HG03135 (cell line): ENCODE results near the gene TACC3.

ENCODE experiments used
- ATAC-seq: cut with Tn5 transposase; IDR thresholded peaks from one replicate; pipeline ENCODE4 v1.9.1; 2021; ENCODE audit warnings: mild to moderate bottlenecking, moderate library complexity; ENCODE audit not compliant: unreplicated experiment

Gene TACC3

GRCh38 chr4:1721666-1722550 is 587 bp downstream of the TACC3 start:
- peak; percentile 4 for ATAC-seq

DNA sequence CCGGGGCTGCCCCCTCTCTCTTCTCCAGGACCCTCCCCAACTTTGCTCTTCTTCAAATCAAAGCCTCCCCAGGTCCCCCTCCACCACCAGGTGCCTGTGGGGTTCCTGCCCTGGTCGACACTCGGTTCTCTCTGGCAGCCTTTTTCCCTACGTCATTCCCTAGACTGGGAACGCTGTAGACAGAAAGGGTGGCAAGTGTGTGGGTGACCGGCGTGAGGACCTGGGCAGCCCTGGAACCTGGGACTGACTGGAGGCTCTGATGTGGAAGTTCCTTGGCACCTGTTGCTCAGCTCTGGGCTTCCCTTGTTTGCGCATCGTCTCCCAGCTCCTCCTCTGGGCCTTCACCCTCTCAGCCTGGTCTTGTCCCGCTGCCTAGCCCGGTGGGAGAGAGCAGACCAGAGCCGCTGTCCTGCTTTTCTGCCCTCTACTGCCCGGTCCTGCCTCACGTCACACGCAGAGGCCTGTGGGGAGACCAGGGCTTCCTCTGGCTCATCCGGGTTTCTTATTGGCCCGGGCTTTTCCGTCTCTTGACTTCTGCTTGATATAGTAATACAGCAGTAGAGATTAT is 1.3 kb downstream of the TACC3 start:
- ATAC-seq: no peak

GRCh38 chr4:1723131-1723801 is 1.9 kb downstream of the TACC3 start:
- no peak for ATAC-seq

DNA sequence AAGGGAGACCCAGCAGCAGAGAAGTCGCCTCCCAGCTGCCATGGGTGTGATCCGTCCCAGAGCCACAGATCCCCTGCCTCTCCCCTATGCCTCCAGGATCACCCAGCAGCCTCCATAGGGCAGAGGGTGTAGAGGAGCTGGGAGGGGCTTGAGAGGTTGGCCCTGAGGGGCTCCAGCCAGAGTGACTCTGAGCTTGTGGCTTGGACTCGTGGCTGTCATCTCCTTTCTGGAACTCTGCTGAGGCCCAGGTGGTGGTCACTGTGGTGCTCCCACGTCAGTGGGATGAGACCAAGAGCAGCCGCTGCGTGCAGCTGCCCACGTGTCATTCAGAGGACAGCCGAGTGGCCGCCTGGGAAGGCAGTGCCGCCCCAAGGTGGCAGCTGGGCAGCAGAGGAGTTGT is 4.2 kb downstream of the TACC3 start:
- ATAC-seq: no peak

DNA sequence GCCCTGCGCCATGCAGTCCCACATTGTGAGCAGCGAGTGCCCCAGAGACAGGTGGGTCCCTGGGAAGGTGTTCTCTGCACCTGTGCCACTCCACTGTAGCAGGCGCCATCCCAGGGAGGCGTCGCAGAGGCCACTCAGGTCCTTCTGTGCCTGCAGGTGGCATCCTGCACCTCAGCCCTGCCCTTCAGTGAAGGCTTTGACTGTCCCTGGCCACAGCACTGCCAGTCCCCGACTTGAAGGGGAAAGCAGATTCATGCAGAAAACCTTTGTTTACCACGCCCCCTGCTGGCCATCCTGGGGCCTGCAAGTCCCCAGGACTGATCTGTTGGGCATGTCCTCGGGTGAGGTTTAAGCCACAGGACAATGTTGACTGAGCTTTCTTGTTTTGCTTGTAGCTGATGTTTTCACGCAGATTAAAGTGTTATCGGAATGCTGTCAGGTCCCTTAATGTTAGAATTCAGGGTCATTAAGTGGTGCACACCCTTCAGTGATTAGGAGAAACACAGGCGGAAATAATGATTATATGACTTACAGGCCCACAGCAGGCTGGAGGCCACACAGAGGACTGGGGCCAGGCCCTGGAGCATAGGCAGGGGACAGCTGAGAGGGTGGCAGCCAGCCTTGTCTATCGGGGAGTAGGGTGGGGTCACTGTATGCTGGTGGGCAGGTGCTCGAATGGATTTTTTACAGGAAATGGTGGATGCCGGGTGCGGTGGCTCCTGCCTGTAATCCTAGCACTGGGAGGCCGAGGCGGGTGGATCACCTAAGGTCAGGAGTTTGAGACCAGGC is 5.0 kb downstream of the TACC3 start:
- ATAC-seq: no peak

GRCh38 chr4:1727117-1728031 is 6.1 kb downstream of the TACC3 start:
- ATAC-seq: no peak

DNA sequence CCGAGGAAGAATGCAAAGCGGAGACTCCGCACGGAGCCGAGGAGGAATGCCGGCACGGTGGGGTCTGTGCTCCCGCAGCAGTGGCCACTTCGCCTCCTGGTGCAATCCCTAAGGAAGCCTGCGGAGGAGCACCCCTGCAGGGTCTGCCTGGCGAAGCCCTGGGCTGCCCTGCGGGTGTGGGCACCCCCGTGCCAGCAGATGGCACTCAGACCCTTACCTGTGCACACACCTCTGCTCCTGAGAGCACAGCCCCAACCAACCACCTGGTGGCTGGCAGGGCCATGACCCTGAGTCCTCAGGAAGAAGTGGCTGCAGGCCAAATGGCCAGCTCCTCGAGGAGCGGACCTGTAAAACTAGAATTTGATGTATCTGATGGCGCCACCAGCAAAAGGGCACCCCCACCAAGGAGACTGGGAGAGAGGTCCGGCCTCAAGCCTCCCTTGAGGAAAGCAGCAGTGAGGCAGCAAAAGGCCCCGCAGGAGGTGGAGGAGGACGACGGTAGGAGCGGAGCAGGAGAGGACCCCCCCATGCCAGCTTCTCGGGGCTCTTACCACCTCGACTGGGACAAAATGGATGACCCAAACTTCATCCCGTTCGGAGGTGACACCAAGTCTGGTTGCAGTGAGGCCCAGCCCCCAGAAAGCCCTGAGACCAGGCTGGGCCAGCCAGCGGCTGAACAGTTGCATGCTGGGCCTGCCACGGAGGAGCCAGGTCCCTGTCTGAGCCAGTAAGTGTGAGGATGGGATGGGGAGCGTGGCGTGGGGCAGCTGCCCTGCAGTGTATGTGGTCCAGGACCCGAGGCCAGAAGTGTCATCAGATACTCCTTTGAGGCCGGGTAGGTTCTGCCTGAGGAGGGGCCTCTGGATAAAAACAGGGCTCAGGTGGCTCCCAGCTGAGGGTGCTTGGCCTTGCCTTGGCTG is 7.0 kb downstream of the TACC3 start:
- no peak for ATAC-seq

GRCh38 chr4:1730532-1731135 is 9.3 kb downstream of the TACC3 start:
- ATAC-seq: no peak

- no peak for ATAC-seq
Observed at GRCh38 chr4:1731180-1731579, 9.9 kb downstream of the TACC3 start.

DNA sequence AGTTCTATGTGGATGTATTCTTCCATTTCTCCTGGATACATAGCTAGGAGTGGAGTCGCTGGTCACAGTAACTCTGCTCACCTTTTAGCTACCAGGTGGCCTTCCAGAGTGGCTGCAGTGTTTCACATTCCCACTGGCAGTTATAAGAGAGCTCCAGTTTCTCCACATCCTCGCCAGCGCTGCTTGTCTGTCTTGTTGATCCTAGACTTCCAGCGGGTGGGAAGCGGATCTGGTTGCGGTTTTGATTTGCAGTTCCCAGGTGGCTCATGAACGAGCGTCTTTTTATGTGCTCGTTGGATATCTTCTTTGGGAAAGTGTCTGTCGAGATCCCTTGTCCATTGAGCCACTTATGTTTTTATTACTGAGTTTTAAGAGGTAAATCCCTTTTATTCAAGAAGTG is 11.6 kb downstream of the TACC3 start:
- no peak for ATAC-seq

DNA sequence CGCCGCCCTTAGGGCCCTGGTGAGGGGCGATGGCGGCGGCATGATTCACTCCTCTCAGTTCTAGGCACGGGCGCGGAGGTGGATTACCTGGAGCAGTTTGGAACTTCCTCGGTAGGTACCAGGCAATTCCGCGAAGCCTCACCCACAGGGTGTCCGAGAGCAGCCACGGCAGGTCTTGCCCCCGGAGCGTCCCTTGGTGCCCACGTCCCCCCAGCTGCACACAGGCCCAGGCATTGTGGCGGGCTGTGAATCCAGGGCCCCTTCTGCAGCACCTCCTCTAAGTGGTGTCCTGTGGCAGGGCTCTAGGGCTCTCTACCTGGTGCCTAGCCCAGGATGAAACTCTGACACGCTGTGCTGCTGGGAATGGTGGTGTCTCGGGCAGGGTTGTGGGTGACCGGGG is 13.9 kb downstream of the TACC3 start:
- ATAC-seq: no peak

- ATAC-seq: no peak
Observed at GRCh38 chr4:1736812-1737211, 15.5 kb downstream of the TACC3 start.

GRCh38 chr4:1737666-1738065 is 16.3 kb downstream of the TACC3 start:
- no peak for ATAC-seq

- ATAC-seq: no peak
Observed at GRCh38 chr4:1738410-1738809, 17.1 kb downstream of the TACC3 start.

DNA sequence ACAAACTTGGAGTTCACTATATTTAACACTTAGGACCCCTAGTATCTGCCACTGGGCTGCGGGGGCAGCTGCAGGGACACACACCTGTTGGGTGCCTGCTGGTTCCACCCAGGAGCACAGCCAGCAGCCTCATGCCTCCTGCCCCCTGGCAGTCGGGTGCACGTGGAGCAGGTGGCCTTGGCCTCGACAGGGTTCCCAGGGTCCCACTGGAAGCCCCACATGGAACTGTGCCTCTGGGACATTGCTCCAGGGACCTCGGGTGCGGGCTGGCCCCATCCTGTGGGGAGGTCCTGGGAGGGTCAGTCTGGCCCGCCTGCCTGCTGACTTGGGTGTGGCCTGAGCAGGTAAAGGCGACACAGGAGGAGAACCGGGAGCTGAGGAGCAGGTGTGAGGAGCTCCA is 18.0 kb downstream of the TACC3 start:
- ATAC-seq: no peak

DNA sequence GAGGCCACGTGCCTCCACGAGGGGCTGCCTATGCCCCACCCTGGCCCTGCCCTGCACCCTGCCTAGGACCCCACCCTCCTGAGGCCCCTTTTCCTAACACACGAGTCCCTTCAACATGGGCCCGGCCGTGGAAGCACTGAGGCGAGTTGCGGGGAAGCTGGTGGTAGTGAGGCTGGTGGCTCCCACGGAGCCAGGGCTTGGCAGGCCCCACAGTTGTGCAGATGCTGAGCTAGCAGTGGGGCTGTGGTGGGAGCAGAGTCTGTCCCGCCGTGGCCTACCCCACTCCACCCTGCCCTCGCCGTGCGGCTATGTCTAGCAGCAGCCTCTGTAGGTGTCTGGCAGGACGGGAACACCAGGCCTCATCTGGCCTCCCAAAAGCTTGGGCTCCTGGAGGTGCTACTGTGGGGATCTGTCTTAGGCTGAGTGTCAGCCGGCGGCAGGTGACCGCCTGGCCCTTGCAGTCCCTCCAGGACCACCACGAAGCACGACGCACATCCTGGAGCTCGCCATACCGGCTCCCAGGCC is 18.8 kb downstream of the TACC3 start:
- no peak for ATAC-seq

DNA sequence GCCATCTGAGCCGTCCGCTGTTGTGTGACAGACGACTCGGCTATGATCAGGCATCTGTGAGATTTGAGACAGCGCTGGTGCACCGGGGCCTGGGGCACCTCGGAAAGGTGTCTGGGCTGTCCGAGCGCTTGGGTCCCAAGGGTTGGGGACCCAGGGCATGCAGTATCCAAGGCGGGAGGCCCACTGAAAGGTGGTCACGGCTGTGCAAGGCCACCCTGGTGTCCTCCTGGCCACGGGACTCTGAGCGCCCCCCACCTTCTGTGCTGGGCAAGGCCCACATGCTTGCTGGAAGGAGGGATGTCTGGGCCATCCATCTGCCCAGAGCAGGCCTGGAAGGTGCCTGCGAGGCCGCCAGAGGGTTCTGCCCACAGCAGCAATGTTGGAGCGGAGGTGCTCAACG is 19.9 kb downstream of the TACC3 start:
- no peak for ATAC-seq

DNA sequence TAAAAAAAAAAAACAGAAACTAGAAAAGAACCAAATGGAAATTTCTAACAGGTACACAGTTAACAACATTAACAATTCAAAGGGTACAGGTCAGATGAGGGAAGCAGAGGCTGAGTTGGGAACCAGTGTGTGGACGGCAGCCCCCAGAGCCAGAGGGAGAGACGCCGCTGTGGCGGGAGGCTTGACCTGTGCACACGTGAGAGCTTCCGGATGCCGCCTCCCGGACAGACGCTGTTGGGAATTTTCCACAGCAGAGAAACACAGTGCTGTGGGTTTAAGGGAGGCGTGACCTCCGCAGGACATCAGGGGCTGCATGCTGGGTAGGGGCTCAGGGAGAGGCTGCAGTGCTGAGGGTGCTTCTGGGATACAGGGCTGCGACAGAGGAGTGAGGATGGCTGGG is 22.2 kb downstream of the TACC3 start:
- no peak for ATAC-seq

GRCh38 chr4:1743975-1744374 is 22.7 kb downstream of the TACC3 start:
- ATAC-seq: no peak
